Right forelimb (tissue), 1 donor: ENCODE data around the gene YPEL1.
"Not testable (repeated sequence)": the region's sequence is repeated elsewhere in the genome, so short reads cannot be mapped to it uniquely, and the experiment has no call there.

Experiments
- DNase-seq: peaks from one replicate; pipeline ENCODE4 v3.0.0-alpha.2; 2018

Gene YPEL1

DNA sequence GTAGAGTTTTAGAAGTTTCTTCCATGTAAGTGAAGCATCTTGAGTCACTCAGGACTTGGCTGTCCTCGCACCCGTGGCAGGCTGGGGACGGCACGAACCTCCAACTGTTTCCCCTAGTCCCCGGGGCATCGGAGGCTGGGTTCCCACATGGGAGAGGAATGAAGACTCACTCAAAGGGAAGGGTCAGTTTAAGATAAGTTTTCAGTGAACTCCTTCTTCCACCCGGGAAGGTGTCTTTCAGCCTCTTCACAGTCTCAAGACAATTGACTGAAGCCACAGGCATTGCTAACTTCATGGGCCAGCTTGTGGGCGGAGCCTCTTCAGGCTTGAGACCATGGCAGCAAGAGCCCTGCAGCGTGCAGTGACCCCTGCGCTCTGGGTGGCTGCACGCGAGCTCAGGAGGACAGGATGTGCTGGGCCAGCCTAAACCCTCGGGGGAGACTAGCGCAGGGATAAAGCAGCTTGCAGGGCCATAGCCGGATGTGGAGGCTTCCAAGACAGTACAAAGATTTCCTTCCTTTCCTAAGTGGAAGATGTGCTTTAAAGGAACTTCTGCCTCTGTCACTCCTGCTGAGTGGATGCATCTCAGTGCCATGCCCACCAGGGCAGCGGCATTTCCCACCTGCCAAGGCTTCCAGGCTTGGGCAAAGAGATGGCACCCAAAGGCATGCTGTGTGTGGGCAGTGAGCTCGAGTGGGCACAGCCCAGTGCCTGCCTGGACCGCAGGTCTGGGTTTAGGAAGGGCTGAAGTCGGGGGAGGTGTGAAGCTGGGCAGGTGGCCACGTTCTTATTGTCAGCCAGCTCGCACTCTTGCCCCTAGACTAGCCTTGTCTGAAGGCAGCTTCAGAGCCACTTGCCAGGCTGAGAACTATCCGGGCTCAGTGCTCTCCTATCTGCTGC lies 36.9 kb downstream of the YPEL1 start:
- DNase-seq = no peak

DNA sequence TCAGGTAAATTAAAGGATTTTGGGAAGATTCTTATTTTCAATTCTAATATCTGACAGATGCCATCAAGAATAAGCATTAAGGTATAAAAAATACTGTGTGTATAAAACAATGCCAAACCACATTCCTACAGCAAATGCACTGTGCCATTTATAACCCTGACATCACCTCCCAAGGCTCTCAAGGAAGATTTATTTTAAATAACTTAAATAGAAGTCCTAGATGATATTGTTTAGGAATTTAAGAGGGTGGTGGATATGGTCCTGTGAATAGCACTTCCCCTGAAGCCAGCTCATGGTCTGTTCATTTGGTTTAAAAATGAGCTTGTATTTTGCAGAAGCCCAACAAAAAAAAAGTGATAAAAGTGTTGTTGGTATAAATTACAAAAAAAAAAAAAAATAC lies 37.7 kb downstream of the YPEL1 start:
- no peak for DNase-seq

DNA sequence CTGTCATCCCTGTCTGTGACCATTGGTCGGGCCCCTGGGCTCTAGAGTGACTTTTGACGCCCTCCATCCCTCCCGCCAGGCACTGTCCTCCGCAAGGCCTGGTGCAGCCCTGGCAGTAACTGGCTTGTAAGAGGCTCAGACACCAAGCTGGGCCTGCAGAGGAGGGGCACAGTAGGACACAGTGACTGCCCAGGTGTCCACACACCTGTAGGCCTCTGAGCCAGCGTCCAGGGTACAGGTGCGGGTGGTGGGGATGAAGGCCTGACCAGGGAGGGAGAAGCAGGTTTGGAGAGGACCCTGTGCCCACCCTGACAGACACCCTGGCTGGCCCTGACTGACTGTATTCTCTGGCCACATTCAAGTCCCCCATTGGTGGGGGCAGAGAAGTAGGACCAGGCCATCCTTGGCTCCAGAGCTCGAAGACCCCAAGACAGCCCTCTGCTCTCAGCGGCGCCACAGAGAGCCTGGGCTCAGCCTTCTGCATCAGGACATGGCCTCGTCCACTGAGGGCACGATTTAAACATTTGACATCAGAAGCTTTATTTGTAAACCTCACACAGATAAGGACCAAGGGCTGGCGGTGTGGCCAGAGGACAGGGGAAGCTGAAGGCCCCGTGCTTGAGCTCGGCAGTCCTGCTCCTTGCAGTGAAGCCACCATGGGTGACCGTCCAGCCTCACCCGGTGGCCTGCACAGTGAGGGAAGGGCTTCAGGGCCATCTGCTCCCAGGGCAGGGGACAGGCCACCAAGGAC lies 38.4 kb downstream of the YPEL1 start:
- no peak for DNase-seq

DNA sequence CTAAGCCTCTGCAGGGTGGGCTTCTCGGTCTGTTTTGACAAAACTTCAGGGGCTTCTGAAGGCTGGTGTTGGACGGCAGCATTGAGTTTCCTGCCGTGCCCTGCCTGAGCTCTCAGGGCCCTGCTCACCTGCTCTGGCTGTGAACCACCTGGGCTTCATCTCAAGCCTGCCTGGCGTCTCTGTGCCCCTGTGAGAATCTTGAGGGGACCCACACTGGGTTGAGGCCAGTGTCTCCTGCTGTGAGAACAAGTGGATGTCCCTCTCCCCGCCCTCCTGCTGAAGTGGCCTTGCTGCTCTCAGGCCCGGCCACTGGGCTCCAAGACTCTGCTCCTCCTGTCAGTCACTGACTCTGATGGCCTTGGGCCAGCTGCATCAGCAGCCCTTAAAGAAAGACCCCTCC lies 39.5 kb downstream of the YPEL1 start:
- no peak for DNase-seq

DNA sequence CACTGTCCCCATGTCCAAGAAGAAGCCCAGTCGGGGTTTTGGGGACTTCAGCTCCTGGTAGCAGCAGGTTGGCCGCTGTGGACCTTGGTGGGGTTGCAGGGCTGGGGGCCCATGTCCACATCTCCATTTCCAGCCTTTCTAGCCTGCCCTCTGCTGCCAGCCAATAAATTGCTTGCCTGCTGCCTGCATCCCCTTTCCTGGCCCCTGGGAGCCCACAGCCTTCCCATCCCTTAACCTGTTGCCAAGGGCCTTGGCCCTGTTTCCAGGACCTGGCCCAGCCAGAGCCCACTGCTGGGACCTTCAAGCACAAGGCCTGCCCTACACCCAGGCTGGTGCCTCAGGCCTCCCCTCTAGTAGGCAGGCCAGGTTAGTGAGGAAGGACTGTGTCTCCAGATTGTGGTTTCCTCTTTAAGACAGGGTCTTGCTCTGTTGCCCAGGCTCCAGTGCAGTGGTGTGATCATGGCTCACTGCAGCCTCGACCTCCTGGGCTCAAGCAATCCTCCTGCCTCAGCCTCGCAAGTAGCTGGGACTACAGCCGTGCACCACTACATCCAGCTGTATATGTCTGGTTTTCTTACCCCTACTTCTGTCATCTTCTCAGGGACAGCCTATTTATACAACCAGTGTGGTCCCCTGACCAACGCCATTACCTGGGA lies 40.0 kb downstream of the YPEL1 start:
- no peak for DNase-seq

DNA sequence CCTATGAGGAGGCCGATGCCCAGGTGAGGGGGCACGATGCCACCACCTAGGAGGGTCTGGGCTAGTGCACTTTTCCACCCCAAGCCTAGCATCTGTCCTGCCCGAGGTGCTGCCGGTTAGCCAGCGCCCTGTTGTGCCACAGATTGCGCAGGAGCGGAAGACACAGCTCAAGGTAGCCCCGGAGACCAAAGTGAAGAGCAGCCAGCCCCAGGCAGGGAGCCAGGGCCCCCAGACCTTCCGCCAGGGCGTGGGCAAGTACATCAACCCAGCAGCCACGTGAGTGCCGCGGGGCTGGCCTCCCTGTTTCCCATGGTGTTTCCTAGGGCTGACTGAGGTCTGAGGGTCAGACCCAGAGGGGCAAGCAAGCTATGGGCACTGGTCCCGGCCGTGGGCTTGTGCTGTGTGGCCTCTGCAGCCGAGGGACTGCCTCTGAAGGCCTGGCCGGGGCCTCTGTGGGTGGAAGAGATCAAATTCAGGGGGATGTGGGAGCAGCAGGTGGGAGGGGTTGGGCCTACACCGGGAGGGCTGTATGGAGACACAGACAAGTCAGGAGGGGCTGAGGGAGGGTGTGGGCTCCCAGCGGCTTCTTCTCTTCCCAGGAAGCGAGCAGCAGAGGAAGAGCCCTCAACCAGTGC lies 40.7 kb downstream of the YPEL1 start:
- no peak for DNase-seq

DNA sequence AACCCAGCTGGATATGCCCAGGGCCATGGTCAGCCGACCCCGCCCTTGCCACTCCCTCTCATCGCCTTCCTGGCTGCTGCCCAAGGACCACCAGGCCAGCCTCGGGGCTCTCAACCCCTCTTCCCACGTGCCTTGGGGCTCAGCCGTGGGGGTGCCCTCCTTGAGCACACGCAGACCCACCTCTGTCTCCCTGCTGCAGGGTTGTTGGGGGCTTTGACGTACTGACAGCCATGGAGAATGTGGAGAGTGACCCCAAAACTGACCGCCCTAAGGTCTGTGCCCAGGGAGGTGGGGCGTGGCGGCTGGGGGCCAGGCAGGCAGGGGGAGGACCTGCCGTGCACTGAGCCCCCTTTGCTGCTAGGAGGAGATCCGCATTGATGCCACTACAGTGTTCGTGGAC lies 41.2 kb downstream of the YPEL1 start:
- no peak for DNase-seq

DNA sequence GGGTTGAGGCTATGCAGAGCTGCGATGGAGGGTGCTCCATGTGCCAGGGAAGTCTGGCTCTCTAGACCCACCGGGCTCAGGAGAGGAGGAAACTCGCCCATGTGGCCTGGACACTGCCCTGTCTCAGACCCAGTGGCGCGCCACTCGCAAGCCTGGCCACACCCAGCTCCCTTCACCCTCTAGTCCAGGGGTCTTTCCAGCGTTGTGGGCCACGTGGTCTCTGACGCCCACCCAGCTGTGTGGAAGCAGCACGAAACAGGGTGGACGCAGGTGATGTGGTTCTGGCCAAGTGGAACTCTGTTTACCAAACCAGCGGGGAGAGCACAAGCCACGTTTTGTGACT lies 41.6 kb downstream of the YPEL1 start:
- no peak for DNase-seq

DNA sequence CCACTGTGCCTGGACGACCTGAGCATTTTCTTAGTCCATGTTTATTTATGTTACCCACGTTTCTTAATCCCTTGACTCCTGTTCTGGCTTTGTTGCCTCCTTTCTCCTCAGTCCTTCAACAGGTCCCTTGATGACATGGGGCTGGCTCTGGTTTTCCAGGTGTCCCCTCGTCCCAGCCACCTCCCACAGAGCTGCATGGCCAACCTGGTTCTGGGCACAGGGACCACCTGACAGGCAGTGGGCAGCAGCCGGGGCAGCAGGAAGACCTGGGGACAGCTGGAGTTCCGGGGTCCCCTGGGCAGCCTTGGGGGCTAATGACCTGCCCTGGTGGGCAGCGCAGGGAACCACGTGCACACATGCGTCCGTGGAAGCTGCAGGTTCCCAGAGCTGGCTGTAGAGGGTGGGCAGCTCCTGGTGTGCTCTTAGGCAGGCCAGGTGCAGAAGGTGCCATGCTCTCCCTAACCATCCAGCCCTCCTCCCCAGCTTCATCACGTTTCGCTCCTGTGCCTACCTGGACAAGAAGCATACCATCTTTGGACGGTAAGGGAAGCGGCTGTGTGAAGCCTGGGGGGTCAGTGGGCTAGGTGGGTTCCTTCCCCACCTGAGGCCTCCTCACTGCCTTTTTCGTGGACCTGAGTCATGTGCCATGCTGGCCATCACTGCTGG lies 42.1 kb downstream of the YPEL1 start:
- no peak for DNase-seq

DNA sequence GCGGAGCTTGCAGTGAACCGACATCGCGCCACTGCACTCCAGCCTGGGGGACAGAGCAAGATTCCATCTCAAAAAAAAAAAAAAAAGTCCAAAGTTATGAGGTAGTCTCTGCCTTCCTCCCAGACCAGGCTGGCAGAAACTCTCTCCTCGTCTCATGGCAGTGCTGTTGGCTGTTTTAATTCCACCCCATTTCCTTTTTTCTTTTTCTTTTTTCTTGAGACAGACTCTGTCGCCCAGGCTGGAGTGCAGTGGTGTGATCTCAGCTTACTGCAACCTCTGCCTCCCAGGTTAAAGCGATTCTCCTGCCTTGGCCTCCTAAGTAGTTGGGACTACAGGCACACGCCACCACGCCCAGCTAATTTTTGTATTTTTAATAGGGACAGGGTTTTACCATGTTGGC lies 42.7 kb downstream of the YPEL1 start:
- DNase-seq = not testable (repeated sequence)

DNA sequence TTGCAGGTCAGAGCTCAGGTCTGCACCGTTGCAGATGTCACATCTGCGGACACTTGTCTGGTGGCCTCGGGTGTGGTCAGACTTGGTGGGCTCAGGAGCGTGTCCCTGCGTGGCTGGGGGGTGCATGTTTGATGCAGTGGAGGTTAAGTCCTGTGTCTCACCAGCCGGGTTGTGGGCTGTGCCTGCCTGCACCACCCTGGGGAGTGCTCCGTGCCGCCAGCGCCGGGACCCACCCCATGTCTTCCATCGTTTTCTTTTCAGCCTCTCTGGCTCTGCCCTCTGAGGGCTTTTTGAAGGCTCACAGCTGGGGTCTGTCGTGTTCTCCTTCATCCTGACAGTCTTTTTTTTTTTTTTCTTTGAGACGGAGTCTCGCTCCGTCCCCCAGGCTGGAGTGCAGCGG lies 43.8 kb downstream of the YPEL1 start:
- no peak for DNase-seq

DNA sequence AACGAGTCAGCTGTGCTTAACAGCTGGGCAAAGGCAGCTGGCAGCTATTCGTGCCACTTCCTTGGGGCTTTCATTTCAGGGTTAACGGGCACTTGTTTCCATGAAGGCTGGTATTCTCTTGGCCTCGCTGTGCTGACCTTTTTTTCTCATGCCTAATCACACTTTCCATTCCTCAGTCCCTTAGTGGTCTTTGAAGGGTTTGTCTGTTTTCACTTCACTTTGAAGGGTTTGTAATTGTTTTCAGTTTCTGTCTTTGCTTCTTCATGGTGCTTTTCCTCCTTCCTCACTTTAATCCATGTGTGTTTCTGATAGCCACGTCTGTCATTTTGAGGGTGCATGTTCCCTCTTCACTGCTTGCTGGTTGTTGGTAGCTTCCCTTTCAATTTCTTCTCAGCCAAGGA lies 45.2 kb downstream of the YPEL1 start:
- DNase-seq = no peak

DNA sequence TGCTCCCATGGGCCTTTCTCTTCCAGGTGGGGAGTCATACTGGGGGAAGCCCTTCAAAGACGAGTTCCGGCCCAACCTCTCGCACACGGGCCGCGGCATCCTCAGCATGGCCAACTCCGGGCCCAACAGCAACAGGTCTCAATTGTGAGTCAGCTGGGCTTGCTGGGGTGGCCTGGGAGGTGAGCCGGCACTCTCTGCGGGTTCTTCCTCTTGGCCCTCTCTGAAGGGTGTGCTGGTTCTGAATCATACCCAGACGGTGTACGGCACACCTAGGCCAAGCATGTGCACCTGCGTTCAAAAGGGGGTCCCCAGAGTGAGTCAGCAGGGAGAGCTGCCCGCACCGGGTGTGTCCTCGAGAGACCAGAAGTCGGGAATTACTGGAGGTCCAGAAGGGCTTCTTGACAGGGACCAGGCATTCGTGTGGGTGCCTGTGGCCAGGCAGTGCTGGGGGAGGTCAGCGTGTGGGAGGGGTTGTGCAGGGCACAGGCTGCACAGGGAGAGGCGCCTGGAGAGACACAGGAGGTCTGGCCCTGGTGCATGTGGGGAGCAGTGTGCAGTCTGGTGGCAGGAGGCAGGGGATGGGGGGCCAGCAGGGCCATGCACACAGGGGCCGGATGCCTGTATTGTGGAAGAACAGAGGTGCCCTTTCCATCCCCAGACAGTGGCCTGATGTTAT lies 46.8 kb downstream of the YPEL1 start:
- no peak for DNase-seq

DNA sequence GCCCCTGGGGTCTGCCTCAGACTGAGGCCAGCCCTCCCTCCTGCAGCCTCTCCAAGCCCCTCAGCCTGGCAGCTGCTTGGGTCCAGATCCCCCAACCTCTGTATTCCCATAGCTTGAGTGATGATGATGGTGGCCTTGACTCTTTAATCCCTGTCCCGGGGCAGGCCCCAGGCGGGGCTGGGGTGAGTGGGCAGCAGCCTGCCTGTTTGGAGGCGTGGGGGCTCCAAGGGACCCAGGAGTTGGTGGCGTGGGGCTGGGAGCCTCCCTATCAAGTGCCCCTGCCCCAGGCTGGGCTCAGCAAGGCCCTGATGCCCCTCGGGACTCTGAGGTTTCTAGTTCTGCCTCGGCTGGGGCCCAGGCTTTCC lies 47.3 kb downstream of the YPEL1 start:
- no peak for DNase-seq

DNA sequence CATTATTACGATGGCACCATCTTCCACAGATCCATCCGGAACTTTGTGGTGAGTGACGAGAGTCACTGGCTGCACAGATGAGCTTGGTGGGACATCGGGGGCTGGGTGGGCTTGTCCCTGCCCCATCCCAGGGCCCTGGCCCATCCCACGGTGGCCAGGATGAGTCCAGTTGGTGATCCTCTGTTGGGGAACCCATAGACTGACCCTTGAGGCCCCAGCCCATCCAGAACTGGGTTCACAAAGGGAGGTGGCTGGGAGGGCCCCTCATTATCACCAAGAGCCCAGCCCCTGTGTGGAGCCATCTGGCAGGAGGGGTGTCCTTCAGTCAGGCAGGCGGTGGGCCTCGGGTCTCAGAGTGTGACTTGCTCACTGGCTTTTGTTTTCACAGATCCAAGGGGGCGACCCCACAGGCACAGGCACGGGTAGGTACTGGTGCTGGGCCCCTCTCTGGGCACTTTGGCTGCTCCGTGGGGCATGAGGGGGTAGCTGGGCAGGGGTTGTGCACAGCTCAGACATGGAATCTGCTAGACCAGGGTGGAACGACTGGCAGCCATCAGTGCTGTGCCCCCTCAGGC lies 47.8 kb downstream of the YPEL1 start:
- no peak for DNase-seq

DNA sequence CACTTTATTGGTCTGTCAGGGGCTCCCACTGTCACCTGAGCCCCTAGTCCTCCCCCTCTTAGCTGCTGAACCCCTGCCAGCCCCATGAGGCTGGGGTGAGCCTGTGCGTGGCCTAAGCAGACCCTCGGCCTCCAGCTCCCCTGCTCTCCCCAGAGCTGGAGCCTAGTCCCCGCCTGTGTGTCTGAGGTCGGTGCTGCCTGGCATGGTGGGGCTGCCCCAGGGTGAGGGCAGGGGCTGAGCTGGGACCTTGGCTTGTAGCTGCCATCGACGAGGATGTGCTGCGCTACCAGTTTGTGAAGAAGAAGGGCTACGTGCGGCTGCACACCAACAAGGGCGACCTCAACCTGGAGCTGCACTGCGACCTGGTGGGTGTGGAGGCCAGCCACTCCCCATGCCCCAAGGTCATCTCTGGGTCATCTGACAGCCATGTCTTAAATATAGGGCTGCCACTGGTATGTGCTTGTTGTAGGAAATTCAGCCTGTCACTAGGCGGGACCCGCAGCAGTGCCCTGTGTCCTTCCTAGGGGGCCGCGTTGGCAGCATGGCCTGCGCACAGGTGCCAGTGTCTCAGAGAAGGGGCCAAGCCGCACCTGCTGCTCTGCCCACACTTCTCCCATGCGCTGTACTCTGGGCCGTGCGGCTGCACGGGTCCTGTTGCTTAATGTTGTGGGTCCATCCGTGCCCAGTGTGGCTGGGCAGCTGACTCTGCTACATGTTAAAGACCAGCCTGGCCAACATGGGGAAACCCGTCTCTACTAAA lies 48.8 kb downstream of the YPEL1 start:
- DNase-seq = no peak

DNA sequence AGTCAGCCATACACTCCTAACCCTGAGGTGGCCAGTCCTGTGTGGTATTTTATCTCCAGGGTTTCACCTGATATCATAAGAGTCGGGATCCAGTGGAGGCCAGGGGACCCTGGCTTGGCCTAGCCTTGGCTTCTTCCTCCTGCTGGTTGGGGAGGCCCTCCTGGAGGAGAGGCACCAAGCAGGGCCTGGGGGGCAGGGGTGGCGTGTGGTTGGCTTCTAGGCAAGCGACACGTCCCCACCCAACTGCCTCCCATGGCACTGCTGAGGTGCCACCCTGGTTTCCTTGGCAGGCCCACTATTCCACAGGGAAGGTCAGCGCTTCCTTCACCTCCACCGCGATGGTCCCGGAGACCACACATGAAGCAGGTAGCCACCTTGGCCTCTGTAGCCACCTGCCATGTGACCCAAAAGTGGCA lies 49.4 kb downstream of the YPEL1 start:
- DNase-seq = no peak

DNA sequence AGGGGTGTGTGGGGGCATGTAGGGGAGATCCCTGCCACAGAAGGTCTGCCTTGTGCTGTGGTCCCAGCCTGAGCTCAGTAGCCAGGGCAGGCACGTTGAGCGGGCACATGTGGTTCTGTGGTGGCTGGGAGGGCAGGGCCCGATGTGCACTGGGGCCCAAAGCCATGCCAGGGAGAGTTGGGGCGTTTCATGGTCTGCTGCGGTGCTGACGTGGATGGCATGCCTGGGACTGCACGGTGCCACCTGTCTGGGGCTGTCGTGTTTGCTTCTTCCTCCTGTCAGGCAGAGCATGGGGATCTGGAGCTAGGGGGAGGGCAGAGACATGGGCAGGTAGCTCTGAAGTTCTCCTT lies 50.5 kb downstream of the YPEL1 start:
- no peak for DNase-seq

DNA sequence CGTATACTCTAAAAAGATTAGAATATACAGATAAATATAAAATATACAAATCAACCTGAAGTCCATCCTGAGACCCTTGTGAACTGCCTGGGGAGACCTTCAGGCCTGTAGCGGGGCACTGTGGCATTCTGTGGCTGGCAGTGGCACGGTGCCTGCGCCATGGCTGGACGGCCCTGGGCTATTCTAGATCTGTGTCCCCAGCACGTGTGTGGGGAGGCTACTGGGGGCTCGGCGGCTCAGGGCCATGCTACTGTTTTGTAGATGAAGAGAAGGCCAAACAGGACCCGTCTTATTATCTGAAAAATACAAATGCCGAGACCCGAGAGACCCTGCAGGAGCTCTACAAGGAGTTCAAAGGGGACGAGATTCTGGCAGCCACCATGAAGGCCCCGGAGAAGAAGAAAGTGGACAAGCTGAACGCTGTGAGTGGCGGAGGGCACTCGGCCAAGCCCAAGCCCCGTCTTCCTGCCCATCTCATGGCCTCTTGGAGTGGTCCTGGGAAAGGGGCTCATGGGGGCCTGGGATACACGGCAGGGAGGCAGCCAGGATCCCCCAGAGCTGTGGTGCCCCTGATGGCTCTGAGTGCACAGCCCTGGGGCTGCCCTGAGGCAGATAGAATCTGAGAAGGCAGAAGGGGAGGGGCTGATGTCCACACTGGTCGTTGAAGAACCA lies 51.0 kb downstream of the YPEL1 start:
- no peak for DNase-seq

DNA sequence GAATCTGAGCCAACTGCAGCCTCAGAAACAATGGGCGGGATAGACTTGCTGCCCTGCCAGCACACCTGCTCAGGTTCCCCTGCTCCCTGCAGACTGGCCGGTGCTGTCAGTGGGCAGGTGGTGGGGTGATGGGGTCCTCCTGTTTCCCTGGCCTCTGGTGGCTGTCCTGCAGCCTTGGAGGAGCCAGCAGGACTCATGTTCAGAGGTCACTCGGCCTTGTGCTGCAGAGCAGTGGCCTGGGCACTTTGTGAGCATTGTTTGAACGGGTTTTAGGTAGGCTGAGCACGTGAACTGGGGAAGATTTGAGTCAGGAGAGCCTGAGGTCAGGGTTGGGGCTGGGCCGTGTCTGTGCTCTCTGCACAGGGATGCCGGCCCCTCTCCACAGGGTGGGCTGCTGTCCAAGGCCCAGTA lies 52.2 kb downstream of the YPEL1 start:
- no peak for DNase-seq
